Measurements from ENCODE around the gene STARD5.
A peak's percentile ranks its signal among the peaks of the same experiment; 100 is the strongest.

STARD5 gene

GRCh38 chr15:81312790-81313543, 11.0 kb downstream of the STARD5 start:
- no peak for DNase-seq (ENCODE audit: low read depth in 1 of 2, low spot score in 1 of 2)

GRCh38 chr15:81311752-81312464, 12.0 kb downstream of the STARD5 start:
- no peak for DNase-seq (ENCODE audit: low read depth in 1 of 2, low spot score in 1 of 2)

- DNase-seq (ENCODE audit: low read depth in 1 of 2, low spot score in 1 of 2) = no peak
Observed at GRCh38 chr15:81310480-81310879, 13.5 kb downstream of the STARD5 start.

- DNase-seq (ENCODE audit: low read depth in 1 of 2, low spot score in 1 of 2) = no peak
Observed at GRCh38 chr15:81309647-81310450, 14.1 kb downstream of the STARD5 start.

- DNase-seq (ENCODE audit: low read depth in 1 of 2, low spot score in 1 of 2) = no peak
Observed at GRCh38 chr15:81308260-81308659, 15.7 kb downstream of the STARD5 start.

GRCh38 chr15:81304226-81304625, 19.7 kb downstream of the STARD5 start:
- DNase-seq (ENCODE audit: low read depth in 1 of 2, low spot score in 1 of 2) = no peak

- DNase-seq (ENCODE audit: low read depth in 1 of 2, low spot score in 1 of 2) = no peak
Observed at GRCh38 chr15:81303244-81304225, 20.4 kb downstream of the STARD5 start.

GRCh38 chr15:81302701-81303109, 21.2 kb downstream of the STARD5 start:
- no peak for DNase-seq (ENCODE audit: low read depth in 1 of 2, low spot score in 1 of 2)

GRCh38 chr15:81301815-81302399, 22.0 kb downstream of the STARD5 start:
- no peak for DNase-seq (ENCODE audit: low read depth in 1 of 2, low spot score in 1 of 2)

- DNase-seq (ENCODE audit: low read depth in 1 of 2, low spot score in 1 of 2) = no peak
Observed at GRCh38 chr15:81301385-81301784, 22.6 kb downstream of the STARD5 start.

- no peak for DNase-seq (ENCODE audit: low read depth in 1 of 2, low spot score in 1 of 2)
Observed at GRCh38 chr15:81299630-81300273, 24.2 kb downstream of the STARD5 start.

- no peak for DNase-seq (ENCODE audit: low read depth in 1 of 2, low spot score in 1 of 2)
Observed at GRCh38 chr15:81299156-81299555, 24.8 kb downstream of the STARD5 start.

- no peak for DNase-seq (ENCODE audit: low read depth in 1 of 2, low spot score in 1 of 2)
Observed at GRCh38 chr15:81298611-81299010, 25.3 kb downstream of the STARD5 start.

- no peak for DNase-seq (ENCODE audit: low read depth in 1 of 2, low spot score in 1 of 2)
Observed at GRCh38 chr15:81297603-81298575, 26.1 kb downstream of the STARD5 start.

- DNase-seq (ENCODE audit: low read depth in 1 of 2, low spot score in 1 of 2) = no peak
Observed at GRCh38 chr15:81297147-81297572, 26.8 kb downstream of the STARD5 start.

- DNase-seq (ENCODE audit: low read depth in 1 of 2, low spot score in 1 of 2) = peak; percentile 57 to 60
Observed at GRCh38 chr15:81296673-81297072, 27.3 kb downstream of the STARD5 start.

- no peak for DNase-seq (ENCODE audit: low read depth in 1 of 2, low spot score in 1 of 2)
Observed at GRCh38 chr15:81296186-81296585, 27.8 kb downstream of the STARD5 start.

- no peak for DNase-seq (ENCODE audit: low read depth in 1 of 2, low spot score in 1 of 2)
Observed at GRCh38 chr15:81295486-81296121, 28.3 kb downstream of the STARD5 start.

Data from activated T-helper 1 cell treated with anti-CD3 and anti-CD28 coated beads, Interleukin-2, amount 50 U/mL, for 16 hours (primary cell).